DMS114 treated with DMSO at 0.1 percent for 48 hours (cell line): ENCODE data around the gene SUGCT.

Source experiments
- DNase-seq: peaks from one replicate; lab custom pipeline; 2025; ENCODE audit not compliant: unreplicated experiment; lab: John Stamatoyannopoulos, UW

Gene SUGCT

GRCh38 chr7:40887099-40887498, 752.3 kb downstream of the SUGCT start:
- DNase-seq, result no peak

DNA sequence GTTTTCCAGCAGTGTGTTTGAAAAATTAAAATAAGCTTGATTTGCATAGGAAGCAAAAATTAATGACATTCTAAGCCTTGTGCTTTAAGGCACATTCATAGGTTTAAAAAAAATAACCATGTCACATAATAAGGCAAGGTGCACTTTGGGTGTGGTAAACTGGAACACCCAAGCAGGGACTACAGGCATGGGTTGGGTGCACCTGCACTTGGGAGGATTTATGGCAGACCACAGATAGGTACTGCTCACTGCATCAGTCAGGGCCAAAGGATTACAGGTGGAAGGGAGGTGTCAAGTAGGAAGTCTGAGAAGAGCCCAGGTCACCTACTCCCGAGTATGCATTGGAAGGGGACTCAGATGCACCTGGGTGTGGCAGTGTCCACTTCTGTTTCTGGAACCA, 753.7 kb downstream of the SUGCT start:
- DNase-seq, result no peak

DNA sequence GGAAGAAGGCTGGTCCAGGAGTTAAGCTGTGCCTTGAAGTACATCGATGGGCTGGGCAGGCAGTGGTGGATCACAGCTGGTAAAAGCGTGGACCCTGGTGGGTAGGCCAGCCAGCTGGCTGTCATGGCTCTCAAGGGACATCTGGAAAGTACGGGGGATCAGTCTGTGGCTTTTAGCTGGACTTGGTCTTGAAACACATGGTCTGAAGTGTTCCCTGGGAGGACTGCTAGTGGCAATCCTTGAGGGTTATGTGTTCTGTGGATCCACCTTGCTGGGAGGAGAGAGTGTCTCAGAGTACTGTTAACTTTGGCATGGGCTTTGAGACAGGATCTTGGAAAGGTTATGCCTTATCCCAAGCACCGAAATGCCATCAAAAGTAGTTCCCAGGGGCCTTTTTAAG, 754.3 kb downstream of the SUGCT start:
- DNase-seq, result no peak

- DNase-seq, result no peak
Measured at GRCh38 chr7:40889539-40889938, 754.7 kb downstream of the SUGCT start.

DNA sequence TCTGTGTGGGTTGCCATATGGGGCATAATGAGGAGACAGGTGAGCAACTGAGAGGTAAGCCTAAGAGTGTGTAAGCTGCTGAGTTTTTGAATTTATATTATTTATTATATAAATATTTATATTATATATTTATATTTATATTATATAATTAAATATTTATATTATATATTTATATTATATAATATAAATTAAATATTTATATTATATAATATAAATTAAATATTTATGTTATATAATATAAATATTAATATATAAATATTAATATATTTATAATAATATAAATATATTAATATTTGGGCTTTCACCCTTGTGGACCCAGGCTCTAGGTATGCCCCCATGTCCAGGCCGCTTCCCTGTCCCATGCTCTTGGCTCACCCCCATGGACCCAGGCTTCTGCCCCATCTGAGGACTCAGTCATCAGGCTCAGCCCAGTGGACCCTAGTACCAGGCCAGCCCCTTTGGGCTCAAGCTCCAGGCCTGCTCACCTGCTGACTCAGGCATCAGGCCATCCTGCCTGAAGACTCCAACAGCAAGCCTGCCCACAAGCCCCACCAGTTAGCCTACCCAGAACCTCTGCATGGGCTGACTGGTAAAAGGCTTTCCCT, 755.4 kb downstream of the SUGCT start:
- DNase-seq, result no peak

- no peak for DNase-seq
Measured at GRCh38 chr7:40891232-40891631, 756.4 kb downstream of the SUGCT start.

- DNase-seq, result no peak
Measured at GRCh38 chr7:40899151-40899550, 764.3 kb downstream of the SUGCT start.

DNA sequence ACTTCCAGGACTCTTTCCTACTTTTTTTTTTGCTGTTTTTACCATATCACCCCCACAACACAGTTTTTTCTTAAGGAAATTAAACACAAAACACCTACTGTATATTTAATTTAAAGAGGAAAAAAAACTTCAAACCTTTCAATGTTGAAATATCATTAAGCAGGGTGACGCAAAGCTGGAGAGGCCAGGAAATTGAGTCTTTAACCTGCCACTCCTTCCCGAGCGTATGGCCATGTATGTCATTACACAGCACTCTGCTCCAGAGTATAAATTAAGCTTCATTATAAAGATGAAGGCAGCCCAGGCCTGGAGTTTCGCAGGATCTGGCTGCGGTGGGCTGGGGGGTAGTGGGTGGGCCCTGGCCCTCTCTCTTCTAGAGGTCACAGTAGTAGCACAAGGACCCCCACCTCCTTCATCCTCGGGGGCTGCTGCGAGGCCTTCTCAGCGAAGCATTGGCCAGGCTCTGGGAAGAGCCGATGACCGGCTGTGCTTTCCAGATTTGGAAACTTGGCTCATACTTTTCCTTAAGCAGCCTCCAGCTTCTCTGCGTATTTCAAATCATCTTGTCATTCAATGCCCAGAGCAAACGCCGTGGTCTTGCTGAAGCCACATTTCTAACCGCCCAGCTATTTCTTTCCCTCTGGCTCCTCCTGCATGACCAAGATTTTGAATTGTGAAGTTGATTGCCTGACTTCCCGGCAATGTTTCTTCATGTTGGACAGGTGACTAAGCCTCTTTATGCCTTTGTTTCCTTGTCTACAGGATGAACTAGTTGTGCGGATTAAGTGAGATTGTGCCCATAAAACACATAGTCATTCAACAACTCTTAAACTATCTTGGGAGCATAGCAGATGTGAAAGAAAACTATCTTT, 765.1 kb downstream of the SUGCT start:
- no peak for DNase-seq

DNA sequence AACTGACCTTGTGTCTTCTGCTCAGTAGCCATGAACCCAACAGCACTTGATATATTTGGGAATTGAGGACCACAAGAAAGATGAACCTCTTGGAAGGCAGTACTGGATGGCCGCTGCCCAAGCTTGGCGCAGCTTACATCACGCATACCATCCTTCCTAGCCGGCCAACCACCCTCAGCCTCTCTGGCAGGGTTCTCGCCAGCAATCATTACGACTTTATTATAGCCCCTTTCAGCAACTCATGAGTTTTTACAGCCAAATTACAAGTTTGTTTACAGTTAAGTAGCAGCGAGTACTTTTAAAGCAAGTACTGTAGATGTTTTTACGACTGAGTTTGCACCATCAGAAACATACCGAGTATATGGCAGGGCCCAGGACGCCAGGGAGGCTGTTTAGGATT, 769.1 kb downstream of the SUGCT start:
- DNase-seq, result no peak

DNA sequence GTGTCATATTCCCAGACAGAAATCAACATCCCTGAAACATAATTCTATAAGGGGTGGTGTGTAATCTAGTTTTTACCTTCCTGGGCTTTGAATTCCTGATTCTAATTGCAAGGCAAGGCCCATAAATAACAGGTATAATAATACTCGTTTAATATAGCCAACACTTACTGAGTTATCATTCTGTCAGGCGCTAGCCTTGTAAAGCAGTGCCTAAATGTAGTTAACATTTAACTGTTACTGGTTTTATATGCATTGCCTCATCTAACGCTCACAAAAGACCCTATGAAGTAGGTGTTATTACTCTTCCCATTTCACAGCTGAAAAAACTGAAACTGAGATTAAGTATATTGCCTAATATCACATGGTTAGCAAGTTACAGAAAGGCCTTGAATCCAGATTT, 772.5 kb downstream of the SUGCT start:
- DNase-seq, result no peak

DNA sequence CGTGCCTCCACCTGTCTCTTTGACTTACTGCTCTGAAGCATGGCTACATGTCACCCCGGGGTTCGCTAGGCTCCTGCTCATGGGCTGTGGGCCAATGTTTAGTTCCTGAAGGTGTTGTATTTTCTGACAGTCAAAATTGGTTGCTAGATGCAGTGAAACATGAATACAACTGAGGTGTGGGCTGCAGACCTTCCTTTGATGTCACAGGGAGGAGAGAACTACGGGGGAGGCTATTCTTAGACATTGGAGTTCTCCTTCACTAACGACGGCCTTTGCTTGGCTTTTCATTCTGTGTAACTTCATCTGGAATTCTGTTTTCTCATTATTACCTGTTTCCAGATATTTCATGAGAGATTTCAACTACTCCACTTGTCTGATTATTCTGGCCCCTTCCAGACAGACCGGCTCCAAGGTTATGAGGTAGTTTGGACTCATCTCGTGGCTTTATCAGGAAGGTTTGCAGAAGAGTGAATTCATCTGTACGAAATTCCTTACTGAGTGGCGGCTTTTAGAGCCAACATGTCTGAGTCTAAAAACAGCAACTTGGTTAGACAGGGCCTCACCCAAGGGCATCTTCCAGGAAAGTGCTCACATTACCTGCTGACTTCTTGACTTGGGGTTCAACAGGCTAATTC, 774.7 kb downstream of the SUGCT start:
- DNase-seq, result no peak
